ENCODE measurements around the gene SRGAP3.

Gene SRGAP3

DNA sequence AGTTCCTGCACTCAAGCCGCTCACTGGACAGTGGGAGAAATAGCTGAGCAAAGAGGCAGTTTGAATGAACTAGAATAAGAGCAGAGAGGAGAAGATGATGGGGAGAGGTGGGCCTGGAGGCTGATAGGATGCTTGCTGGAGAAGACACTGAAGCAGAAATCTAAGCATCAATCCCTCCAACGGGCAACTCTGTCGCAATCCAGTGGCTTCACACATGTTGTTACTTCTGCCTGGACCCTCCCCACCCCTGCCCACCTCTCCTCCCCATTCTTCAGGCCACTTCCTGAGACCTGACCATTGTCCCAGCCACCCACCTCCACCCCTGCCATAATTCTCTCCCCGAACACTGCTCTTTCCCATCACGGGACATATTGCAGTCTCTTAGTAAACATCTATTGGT lies 76.0 kb downstream of the SRGAP3 start:
- no peak for DNase-seq (ENCODE audit: low spot score)

DNA sequence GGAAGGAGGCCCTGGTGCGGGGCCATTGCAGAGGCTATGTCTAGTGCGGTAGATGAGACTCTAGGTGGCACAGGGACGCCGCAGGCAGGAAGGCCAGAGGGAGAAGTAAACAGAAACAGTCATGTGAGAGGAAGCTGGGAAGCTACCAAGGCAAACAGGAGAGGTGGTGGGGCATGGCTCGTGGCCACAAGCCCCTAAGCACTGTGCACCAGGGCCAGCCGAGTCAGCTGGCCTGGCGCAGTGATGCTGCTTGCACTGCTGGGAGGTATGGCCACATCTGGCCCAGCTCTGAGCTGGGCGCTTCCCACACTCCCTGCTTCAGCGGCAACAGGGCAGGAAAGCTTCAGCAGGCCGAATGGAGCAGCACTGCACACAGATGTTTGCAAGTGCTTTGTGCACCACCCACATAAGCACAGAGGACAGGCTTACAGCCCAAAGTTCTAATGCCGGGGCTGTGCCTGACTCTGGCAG lies 76.6 kb downstream of the SRGAP3 start:
- DNase-seq (ENCODE audit: low spot score): peak; percentile 61

DNA sequence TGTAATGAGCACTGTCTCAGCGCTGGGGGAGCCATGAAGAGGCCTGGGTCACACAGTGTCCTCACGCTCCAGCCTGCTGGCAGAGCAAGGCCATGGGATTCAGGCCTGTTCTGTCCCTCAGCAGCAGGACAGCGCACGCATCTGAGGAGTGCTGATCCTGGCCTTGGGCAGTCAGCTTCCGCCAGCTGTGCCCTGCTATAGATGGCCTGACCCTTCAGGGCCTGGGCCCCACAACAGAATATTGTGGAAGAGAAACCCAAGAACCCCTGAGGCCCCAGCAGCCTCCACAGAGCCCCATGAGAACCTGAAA lies 78.6 kb downstream of the SRGAP3 start:
- no peak for DNase-seq (ENCODE audit: low spot score)

DNA sequence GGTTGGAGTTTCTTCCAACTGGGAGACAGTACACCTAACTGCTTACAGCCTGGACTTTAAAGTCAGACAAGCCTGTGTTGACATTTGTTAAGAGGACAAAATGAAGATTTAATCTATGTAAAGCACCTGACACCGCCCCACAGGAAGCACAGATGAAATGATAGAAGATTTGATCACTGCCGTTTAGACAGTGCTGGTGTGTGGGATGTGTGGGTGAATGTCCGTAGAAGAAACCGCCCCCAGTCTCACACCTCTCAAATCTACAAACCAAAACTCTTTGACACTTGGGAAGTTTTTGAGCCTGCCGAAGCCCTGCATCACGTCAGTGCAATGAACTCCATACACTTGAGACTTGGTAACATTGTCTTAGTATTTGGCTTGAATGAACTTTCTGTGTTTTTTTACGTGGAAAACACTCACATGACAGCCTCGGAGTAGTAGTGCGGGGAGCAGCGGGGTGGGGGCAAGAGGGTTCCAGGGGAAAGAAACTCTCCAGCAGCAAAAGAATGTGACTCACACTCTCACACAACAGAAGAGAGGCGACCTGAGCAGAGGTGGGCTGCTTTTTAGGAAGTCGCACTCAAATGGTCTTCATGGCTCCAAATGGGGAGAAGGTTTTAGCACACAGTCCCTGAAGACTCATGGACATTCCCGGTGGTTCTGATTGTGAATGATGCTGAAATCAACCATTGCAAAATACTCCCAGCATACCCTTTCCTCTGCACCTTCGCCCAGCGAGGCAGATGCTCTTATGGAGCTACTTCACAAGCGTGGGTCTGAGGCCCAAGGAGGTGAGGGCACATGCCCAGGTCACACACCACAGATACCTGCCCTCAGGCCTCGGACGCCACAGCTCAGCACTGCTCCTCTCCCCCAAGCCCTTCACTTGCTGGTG lies 79.2 kb downstream of the SRGAP3 start:
- no peak for DNase-seq (ENCODE audit: low spot score)

DNA sequence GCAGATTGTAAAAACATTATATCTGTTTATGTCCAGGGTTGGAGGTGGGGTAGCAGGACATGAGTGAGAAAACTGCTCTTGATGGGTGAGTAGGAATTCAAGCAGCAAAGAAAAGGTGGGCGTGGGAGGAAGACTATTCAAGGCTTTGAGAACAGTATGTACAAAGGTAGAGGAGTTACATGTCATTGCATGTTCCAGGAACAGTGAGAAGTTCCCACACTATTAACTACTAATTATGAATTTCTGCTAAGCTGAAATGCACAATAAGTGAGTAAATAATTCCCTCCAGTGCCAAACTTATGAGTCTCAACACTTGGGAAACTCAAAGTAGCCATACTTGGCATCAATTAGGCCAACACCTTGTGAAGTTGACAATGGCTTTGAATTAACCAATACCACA lies 80.1 kb downstream of the SRGAP3 start:
- no peak for DNase-seq (ENCODE audit: low spot score)

DNA sequence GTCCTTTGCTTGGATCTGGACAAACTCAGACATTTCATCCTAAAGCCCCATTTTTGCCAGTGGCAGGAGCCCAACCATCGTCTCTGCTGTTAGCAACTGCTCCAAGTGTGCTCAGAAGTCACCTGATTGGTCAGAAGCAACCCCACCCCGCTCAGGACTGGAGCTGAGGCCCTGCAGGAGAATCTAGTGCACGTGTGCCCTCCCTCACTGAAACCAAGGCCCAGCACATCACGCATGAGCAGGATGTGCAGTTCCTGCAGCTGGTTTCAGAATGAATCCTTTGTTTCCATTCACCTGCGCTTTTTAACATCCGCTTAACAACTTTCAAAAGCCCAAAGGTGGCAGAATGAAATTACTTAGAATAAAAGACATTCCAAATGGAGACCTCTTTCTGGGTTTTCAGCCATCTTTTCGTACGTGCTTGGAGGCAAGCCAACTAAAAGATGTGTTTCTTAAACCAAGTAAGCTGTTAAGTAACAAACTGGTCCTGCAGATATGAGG lies 81.2 kb downstream of the SRGAP3 start:
- DNase-seq (ENCODE audit: low spot score): peak; percentile 26

DNA sequence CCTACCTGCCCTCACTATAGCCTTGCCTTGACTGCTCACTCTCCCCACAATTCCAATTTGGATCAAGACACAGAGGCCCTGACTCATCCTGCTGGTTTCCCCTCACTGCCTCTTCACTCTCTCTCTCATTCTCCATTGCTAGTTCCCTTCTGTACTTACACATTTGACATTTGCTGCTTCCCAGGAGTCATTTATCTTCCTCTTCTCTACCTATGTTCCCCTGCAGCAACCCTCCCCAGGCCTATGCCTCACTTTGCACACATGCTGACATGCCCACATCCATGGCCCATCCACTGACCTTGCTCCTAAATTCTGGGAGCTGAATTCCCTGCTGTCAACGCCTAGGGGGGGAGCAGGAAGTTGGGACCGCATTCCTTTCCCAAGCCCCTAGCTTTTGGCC lies 82.2 kb downstream of the SRGAP3 start:
- no peak for DNase-seq (ENCODE audit: low spot score)

DNA sequence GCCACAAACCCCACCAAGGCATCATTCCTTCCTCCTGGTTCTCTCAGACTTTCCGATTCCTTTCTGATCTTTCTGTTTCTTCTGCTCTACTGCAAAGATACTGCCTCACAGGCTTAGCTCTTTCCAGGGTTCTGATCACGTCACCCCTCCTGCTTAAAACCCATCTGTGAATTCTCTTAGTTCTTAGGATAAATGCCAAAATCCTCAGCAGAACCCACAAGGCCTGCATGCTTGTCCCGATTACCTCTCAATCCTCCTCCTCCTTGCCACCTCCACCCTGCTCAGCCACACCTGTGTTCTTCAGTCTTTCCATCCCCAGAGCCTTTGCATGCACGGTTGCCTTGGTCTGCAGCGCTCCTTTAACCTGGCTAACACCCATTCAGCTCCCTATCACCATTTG lies 84.0 kb downstream of the SRGAP3 start:
- no peak for DNase-seq (ENCODE audit: low spot score)

DNA sequence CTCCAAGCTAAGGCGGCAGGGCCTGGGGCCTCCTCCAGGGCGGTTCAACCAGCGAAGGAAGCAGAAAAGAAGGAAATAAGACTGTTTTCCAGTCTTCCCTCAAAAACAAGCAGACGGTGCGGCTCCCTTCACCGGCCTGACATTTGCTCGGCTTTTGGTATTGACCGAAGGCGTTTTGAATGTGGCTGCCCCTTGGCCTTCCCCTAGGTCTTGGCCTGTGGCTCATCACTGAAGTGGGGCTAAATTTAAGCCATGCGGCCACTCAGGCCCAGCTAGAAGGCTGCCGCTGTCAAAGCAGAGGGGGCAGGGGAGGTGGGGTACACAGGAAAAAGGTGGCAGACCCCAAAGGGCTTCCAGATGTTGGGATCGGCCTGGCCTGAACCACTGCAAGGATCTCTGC lies 86.2 kb downstream of the SRGAP3 start:
- DNase-seq (ENCODE audit: low spot score): no peak

DNA sequence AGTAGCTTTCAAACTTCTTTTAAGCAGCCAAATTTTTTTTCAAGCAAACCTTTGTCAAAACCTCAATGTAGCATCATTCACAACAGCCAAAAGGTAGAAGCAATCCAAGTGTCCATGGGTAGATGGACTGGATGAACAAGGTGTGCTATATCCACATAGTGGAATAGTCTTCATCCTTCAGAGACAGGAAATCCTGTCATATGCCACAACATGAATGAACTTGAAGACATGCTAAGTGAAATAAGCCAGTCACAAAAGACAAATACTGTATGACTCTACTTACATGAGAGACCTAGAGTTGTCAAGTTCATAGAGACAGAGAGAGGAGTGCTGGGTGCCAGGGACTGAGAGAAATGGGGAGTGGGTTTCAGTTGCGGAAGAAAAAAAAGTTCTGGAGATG lies 87.6 kb downstream of the SRGAP3 start:
- DNase-seq (ENCODE audit: low spot score): no peak

DNA sequence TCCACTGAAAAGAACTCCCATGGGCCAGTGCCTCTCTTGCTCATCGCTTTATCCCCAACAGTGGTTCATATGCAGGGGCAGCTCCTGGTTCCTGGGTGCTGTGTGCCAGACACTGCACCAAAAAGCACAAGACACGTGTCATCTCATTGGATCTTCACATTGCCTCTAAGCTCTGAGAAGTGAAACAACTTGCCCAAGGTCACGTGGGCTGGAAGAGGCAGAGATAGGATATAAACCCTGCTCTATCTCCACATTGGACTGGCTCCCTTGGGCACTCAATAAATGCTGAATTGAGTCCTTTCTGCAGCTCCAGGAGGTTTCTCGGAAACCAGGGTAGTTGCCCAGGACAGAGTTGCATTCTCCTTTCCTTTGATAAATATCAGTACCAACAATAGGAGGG lies 88.1 kb downstream of the SRGAP3 start:
- no peak for DNase-seq (ENCODE audit: low spot score)

DNA sequence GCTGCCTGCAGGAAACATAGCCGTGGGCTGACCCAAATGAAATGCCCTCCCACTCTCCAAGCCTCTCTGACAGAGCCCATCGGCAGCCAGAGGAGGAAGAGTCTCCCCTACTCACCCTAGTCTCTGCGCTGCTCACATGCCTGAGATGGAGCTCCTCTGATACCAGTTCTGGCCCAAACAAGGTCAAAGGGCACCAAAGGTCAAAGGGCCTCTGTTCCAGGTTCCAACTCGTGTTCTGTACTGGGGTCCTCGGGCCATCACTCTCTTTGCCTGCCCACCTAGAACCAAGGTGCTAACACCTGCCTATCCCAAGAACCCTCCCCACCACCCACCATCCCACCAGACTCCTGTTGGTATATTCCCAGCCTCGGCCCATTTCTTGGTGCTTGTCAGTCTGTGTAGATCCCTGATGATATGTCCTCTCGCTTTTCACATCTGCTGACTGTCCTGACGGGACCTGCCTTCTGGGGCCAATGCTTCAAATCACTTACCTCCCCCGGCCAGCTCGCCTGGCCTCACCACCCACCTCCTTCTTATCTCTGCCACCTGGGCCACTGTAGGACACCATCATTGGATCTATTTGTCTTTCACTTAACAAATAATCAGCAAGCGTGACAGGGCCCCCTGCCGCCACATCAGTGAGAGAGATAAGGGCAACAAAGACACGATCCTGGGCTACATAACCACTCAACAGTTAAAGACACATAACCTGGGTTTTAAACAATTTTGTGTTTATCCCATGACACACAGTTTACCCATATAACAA lies 90.4 kb downstream of the SRGAP3 start:
- DNase-seq (ENCODE audit: low spot score): no peak

DNA sequence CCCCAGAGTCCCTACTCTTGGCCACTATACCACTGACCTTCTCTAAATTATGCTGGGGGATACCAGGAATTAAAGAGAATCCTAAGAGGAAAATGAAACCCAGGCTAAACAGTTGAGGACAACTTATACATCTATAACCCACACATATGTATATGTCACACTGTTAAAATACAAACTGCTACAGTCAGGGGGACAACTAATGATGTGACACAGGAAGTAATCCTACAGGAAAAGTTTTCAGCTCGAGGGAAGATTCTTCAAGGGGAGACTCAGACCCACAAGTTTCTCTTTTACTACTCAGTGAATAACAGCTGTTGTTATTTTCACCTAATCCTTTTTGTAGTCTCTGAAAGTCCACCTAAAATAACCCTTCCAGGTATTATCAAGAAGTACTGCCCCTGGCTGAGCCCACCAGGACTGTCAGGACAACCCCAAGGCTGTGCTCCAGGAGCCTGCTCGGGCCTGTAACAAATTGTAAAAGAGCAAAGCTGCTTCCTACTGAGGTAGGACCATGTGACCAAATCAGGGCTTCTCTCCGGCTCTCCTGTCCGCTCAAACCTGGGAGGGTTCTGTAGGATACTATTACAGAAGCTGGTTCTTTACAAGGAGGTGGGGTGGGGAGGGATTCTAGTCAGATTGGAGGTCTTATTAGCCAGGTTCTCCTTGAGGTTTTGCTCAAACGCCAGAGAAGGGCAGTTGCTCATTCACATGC lies 91.6 kb downstream of the SRGAP3 start:
- no peak for DNase-seq (ENCODE audit: low spot score)

DNA sequence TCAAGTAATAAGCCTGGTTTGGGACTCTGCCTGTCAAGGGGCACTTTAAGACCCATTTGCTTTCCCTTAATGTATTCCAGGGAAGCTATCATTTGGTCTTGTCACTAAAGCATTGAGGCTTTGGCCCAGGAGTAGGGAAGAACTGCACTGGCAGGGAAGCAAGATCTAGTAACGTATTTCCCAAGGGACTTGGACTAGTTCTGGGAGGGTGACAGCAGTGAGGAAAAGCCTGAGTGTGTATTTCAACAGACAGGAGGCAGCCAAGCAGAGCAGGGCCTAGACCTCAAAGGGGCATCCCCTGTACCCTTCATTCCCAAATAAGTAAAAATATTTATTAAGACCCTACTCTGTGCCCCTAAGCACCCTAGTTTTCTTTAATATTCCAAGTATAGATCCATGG lies 92.8 kb downstream of the SRGAP3 start:
- no peak for DNase-seq (ENCODE audit: low spot score)

DNA sequence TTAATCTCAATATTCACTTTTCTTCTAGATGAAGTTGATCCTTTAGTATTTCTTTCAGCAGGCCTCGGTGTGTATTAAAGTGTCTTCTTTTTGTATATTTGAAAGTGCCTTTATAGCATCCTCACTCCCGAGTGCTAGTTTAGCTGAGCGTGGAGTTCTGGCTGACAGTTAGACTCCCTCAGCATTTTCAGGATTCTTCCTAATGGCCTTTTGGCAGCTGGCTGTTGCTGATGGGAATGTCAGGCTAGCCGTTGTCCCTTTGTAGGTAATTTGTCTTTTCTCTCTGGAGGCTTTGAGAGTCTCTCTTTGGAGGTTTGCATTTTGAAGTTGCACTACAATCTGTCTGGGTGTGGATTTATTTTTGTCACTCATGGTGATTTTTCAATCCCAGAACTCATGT lies 94.4 kb downstream of the SRGAP3 start:
- no peak for DNase-seq (ENCODE audit: low spot score)

DNA sequence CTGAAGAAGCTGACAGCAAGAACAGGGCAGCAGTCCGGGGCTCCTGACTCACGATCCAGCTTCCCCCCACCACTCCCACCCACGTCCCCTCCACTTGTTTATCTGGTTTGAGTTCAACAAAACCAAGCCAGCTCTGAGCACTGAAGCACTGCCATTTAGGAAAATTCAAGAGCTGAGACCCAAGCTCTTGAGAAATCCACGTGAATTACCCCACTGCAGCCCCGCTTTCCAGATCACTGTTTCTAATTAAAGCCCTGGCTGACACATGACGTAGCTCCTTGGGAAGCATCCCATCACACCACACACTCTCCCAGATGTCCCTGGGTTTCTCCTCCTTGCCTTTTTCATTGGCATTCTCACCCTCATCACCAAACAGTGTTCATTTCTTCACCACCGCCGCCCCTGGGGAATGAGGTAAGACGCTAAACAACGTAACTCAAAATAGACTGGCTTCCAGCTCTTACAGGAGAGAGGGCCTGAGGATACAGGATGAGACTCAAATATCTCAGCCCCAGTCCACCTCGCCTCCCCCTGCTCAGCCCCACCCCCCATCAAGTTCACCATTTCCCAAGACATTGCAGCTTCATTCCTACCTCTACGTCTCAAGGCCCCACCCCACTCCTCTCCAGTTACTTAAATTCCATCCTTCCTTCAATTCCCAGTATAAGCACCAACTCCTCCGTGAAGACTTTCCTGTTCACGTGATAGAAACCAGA lies 95.4 kb downstream of the SRGAP3 start:
- DNase-seq (ENCODE audit: low spot score): no peak

DNA sequence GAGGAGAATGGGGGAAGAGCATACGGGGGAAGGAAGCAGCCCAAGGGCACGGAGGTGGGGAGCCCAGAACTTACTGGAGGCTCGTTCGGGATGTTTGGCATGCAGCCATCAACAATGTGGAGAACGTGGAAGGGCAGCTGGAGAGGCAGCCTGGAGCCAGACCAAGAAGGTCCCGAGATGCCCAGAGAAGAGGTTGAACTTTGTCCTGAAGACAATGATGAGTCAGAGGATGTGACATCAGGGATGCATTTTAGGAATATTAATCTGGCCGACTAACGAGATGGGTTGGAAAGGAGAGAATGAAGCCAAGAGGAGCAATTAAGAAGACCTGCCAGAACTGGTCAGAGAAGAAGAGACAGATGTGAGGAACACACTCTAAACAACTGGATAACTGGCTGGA lies 98.2 kb downstream of the SRGAP3 start:
- DNase-seq (ENCODE audit: low spot score): no peak

DNA sequence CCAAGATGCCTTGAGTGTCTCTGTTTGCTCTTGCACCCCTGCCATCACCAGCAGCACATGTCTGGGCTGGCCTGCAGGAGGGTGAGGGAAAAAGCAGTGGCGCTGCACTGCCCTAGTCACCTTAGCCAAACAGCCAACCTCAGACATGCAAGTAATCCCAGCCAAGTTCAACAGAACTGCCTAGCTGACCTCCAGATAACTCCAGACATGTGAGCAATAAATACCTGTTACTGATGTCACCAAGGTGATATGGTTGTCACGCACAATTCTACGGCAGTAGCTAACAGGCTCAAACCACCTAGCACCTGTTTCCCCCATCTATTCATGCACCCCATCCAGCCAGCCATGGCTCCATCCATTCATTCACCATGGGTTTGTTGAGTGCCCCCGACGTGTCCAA lies 99.9 kb downstream of the SRGAP3 start:
- DNase-seq (ENCODE audit: low spot score): no peak

DNA sequence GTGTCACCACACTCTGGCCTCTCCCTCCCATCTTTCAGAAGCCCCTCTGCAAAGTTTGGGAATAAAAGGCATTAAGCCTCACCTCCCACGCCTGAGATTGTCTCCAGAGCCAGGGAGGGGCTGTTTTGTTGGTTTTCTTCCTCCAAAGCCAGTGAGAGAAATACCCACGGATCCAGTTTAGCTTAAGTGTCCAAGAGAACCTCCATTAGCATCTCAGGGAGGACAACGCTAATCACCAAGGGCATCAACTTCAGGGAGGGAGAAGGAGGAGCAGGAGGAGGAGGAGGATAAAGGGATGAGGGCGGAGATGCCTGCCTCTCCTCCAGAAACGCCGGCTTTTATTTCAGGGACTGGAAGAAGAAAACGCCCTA lies 101.6 kb downstream of the SRGAP3 start:
- DNase-seq (ENCODE audit: low spot score): no peak

DNA sequence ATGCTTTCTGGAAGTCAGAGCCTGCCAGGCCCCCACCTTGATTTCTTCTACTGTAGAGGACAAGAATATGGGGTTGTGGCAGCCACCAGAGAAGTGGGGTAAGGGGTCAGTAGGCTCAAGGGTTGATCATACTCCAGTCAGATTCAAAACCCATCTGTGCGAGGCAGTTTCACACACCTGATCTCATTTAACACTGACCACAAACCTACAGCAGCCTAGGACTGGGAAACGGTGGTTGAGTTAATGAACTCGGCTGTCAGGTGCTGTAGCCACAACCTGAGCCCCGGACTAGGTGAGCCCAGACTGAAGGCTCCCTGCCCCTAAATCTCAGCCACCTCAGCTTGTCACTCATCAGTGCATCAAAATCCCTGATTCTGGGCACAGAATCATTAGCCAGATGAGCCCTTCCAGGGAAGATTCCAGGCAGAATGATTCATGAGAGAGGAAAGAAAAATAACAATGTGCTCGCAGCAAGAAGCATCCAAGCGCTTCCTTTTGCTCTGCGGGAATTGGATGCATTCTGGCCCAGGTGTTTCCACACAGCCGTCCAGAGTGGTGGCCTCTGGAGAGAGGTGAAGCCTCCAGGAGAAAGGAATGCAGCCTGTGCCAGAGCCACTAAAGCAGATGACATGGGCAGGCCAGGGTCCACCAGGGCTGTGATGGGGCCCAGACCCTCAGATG lies 102.1 kb downstream of the SRGAP3 start:
- no peak for DNase-seq (ENCODE audit: low spot score)

DNA sequence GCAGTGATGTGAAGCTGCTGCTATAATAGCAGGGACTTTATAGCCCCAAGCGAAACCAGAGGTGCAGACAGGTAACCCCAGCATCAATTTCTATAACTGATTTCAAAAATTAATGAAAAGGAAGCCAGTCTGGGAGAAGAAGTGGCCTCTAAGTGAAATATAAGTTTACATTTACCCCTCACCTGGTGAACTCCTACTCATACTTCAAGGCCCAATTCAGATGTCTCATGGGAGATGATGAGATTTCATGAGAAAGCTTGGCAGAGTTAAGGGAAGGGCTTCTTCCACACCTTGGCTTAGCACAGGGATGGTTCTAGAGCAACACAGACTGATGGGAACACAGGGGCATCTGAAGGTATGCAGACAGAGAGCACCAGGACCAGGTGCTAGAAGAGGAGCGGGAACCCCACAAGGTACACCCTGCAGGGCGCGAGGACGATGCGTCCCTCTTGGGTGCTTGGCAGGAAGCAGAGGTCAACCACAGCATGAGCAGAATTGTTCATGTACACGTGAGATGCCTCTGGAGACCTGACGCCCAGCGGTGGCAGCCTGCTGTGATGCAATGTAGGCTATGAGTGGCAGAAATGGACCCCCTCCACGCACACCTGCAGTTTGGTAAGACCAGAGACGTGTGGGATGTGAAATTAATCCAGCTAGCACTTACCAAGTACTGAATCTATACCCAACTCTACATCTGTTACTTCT lies 102.9 kb downstream of the SRGAP3 start:
- DNase-seq (ENCODE audit: low spot score): no peak

Measured in globus pallidus (tissue), 1 donor.